ENCODE measurements around the gene TBX4. TPM values are rescaled to one million over a fixed set of nuclear protein-coding genes. Genes with fewer than 3 reads are reported as not detected.

Gene TBX4
- total and polyA plus RNA-seq, 2 of the 13 experiments (the other 11 are each of a cell fraction or from before 2014, with no cell fraction given) = 0.11 to 1.1 TPM

DNA sequence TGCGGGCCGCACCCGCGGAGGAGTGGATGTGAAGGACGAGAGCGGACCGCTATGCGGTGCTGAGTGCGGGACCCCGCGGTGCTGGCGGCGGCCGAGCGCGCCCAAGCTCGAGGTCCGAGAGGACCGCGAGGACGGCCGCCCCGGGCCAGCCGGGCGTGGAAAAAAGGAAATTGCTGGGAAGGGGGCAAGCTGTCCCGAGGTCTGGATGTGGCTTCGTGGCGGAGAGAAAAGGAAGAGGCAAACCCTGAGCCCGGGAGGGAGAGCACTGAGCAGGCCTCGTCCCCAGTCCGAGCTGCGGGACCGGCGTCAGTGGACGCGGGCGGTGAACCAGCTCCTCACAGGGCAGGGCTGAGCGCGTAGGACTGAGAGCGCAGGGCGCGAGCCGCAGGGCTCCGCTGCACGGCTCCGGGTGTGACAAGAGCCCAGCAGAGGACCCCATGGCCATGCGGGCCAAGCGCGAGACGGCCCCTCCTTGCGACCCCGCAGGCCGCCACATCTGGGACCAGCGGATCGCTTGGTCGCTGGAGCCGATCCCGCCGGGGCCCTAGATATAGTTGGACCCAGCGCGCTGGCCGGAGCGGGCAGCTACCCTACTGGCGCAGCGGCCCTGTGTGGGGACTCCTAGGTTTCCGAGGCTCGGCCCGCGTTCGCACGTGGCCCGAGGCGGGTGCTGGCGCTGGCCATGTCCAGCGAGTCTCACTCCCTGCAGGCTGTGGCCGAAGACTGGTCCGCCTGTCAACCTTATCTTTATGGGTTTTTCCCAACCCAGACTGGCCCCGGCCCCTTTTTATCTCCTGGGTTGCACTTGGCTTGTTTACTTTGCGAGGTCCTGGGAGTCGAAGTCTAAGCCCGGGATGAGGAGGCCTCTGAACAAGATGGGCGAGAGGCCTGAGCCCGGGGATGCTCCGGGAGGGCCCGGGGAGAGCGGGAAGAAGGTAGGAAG is 2.4 kb downstream of the TBX4 start (continued):
- TF ChIP-seq FOXJ3 (CRISPR knock-in tag; IDR thresholded peaks at IDR 0.05; ENCODE audit: borderline replicate concordance) (peak; percentile 87; the same call in 1 of the 2 replicates), ZNF768 (CRISPR knock-in tag; IDR thresholded peaks at IDR 0.05) (peak; percentile 48; the same call in 1 of the 2 replicates), MYC (CRISPR knock-in tag; IDR thresholded peaks at IDR 0.05; ENCODE audit: borderline replicate concordance) (peak; percentile 82), ZNF780A (CRISPR knock-in tag; IDR thresholded peaks at IDR 0.05) (no peak), EED (CRISPR knock-in tag; IDR thresholded peaks at IDR 0.05) (no peak), SOX13 (IDR thresholded peaks at IDR 0.05) (no peak), SOX13 (CRISPR knock-in tag; conservative IDR thresholded peaks at IDR 0.05 in 1 of 2, IDR thresholded peaks at IDR 0.05 in 1 of 2) (peak in 1 of 2 experiments; percentile 76; a peak in 2 of 4 replicates), ZFP41 (CRISPR knock-in tag; IDR thresholded peaks at IDR 0.05; ENCODE audit: borderline replicate concordance) (peak; percentile 28; the same call in 1 of the 2 replicates), U2AF1 (optimal IDR thresholded peaks at IDR 0.05; ENCODE audit: low read depth, low read length) (peak; percentile 96), SRSF4 (IDR thresholded peaks at IDR 0.05; ENCODE audit: low read depth, low read length, poor library complexity, severe bottlenecking) (no peak), RELA (CRISPR knock-in tag; IDR thresholded peaks at IDR 0.05) (0 out of 2 replicates have a peak, but pooled peaks have one; percentile 73), NFYC (CRISPR knock-in tag; IDR thresholded peaks at IDR 0.05) (no peak), PCBP2 (optimal IDR thresholded peaks at IDR 0.05; ENCODE audit: low read depth, low read length, poor library complexity, severe bottlenecking) (no peak), FOXM1 (CRISPR knock-in tag; IDR thresholded peaks at IDR 0.05) (no peak), ZC3H13 (CRISPR knock-in tag; IDR thresholded peaks at IDR 0.05) (no peak), MIER2 (CRISPR knock-in tag; IDR thresholded peaks at IDR 0.05) (no peak), ZNF207 (IDR thresholded peaks at IDR 0.05; ENCODE audit: borderline replicate concordance) (no peak), SRSF9 (IDR thresholded peaks at IDR 0.05; ENCODE audit: borderline replicate concordance, insufficient read depth, low read depth, low read length, poor library complexity, severe bottlenecking) (no peak), SNRNP70 (IDR thresholded peaks at IDR 0.05; ENCODE audit: low read depth, low read length) (no peak), SIN3B (IDR thresholded peaks at IDR 0.05; ENCODE audit: low read length) (no peak), GTF3A (CRISPR knock-in tag; conservative IDR thresholded peaks at IDR 0.05) (peak; percentile 84; the same call in 1 of the 2 replicates), RFX3 (CRISPR knock-in tag; IDR thresholded peaks at IDR 0.05) (no peak), ERF (CRISPR knock-in tag; IDR thresholded peaks at IDR 0.05) (0 out of 2 replicates have a peak, but pooled peaks have one; percentile 50), ARHGAP35 (CRISPR knock-in tag; IDR thresholded peaks at IDR 0.05; ENCODE audit: borderline replicate concordance) (no peak)
- TF ChIP-seq, protein P1, sequence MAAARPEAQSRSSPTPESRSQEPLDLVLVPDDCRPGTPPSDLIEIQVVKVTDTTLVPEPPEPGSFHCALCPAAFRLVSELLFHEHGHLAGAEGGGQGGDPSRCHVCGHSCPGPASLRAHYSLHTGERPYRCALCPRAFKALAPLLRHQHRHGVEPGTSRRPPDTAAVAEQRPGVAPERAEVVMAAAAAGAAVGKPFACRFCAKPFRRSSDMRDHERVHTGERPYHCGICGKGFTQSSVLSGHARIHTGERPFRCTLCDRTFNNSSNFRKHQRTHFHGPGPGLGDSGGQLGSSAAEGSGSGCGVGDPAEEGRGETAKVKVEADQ (CRISPR knock-in tag; IDR thresholded peaks at IDR 0.05; ENCODE audit: borderline replicate concordance) = no peak
- TF ChIP-seq, protein P2, sequence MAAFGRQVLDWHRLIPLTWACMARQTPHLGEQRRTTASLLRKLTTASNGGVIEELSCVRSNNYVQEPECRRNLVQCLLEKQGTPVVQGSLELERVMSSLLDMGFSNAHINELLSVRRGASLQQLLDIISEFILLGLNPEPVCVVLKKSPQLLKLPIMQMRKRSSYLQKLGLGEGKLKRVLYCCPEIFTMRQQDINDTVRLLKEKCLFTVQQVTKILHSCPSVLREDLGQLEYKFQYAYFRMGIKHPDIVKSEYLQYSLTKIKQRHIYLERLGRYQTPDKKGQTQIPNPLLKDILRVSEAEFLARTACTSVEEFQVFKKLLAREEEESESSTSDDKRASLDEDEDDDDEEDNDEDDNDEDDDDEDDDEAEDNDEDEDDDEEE (CRISPR knock-in tag; IDR thresholded peaks at IDR 0.05) = no peak

Measured in HepG2 (cell line).